ENCODE results near the gene ADAMTS18.
A peak's percentile ranks its signal among the peaks of the same experiment; 100 is the strongest.

The ADAMTS18 gene

GRCh38 chr16:77306075-77306474 is 128.8 kb downstream of the ADAMTS18 start (continued):
- TF ChIP-seq ZNF202 (tag by site-specific recombination; IDR thresholded peaks at IDR 0.05; ENCODE audit: borderline replicate concordance) = no peak
- no peak for TF ChIP-seq ZBTB6 (tag by site-specific recombination; IDR thresholded peaks at IDR 0.05)
- TF ChIP-seq ZNF433 (tag by site-specific recombination; IDR thresholded peaks at IDR 0.05; ENCODE audit: low read depth) = no peak
- TF ChIP-seq ZNF146 (tag by site-specific recombination; IDR thresholded peaks at IDR 0.05) = no peak
- no peak for TF ChIP-seq ZNF571 (tag by site-specific recombination; IDR thresholded peaks at IDR 0.05)
- TF ChIP-seq KLF9 (tag by site-specific recombination; IDR thresholded peaks at IDR 0.05; ENCODE audit: low read depth) = no peak
- TF ChIP-seq ZNF701 (tag by site-specific recombination; IDR thresholded peaks at IDR 0.05) = no peak
- TF ChIP-seq ZFP41 (tag by site-specific recombination; IDR thresholded peaks at IDR 0.05; ENCODE audit: borderline replicate concordance) = no peak
- no peak for TF ChIP-seq ZNF132 (tag by site-specific recombination; IDR thresholded peaks at IDR 0.05; ENCODE audit: borderline replicate concordance)
- TF ChIP-seq ZBTB21 (tag by site-specific recombination; IDR thresholded peaks at IDR 0.05) = no peak; the same call in 1 of the 2 replicates
- no peak for TF ChIP-seq ZNF223 (tag by site-specific recombination; IDR thresholded peaks at IDR 0.05)
- no peak for TF ChIP-seq ZNF658 (tag by site-specific recombination; IDR thresholded peaks at IDR 0.05)
- no peak for TF ChIP-seq ZFHX2 (tag by site-specific recombination; conservative IDR thresholded peaks at IDR 0.05)
- TF ChIP-seq ZNF24 (tag by site-specific recombination; IDR thresholded peaks at IDR 0.05) = no peak
- no peak for TF ChIP-seq PRDM2 (tag by site-specific recombination; IDR thresholded peaks at IDR 0.05; ENCODE audit: borderline replicate concordance)
- no peak for TF ChIP-seq ZNF596 (tag by site-specific recombination; IDR thresholded peaks at IDR 0.05)
- TF ChIP-seq ZNF157 (tag by site-specific recombination; IDR thresholded peaks at IDR 0.05) = no peak
- no peak for TF ChIP-seq ZBTB48 (tag by site-specific recombination; IDR thresholded peaks at IDR 0.05)
- peak; percentile 94 for TF ChIP-seq ZNF843 (tag by site-specific recombination; IDR thresholded peaks at IDR 0.05)
- TF ChIP-seq ZNF76 (tag by site-specific recombination; IDR thresholded peaks at IDR 0.05; ENCODE audit: borderline replicate concordance, low read depth) = no peak
- TF ChIP-seq SCRT1 (tag by site-specific recombination; IDR thresholded peaks at IDR 0.05; ENCODE audit: borderline replicate concordance) = no peak; the same call in 1 of the 2 replicates
- no peak for TF ChIP-seq REPIN1 (tag by site-specific recombination; IDR thresholded peaks at IDR 0.05; ENCODE audit: low read depth)
- TF ChIP-seq REST (tag by site-specific recombination; IDR thresholded peaks at IDR 0.05) = no peak
- peak; percentile 68 for TF ChIP-seq PRDM6 (tag by site-specific recombination; IDR thresholded peaks at IDR 0.05)
- no peak for TF ChIP-seq GFI1B (tag by site-specific recombination; IDR thresholded peaks at IDR 0.05)
- no peak for TF ChIP-seq ZNF660 (tag by site-specific recombination; IDR thresholded peaks at IDR 0.05)
- no peak for TF ChIP-seq ZNF221 (tag by site-specific recombination; IDR thresholded peaks at IDR 0.05; ENCODE audit: borderline replicate concordance)
- TF ChIP-seq ZNF639 (tag by site-specific recombination; IDR thresholded peaks at IDR 0.05) = no peak; the same call in 1 of the 2 replicates
- no peak for TF ChIP-seq ZNF239 (tag by site-specific recombination; IDR thresholded peaks at IDR 0.05)

Measured in HEK293 (cell line).